BLaER1 (cell line): ENCODE data around the gene RUFY2.

Experiments used
- H3K27ac ChIP-seq: shearing (Covaris generic); formaldehyde crosslinking; 2 replicates; pipeline ENCODE4 v1.8.1; 2022
- H3K27me3 ChIP-seq: shearing (Covaris generic); formaldehyde crosslinking; 2 replicates; pipeline ENCODE4 v1.8.1; 2022
- H3K36me3 ChIP-seq: shearing (Covaris generic); formaldehyde crosslinking; 2 replicates; pipeline ENCODE4 v1.8.1; 2022
- H3K4me1 ChIP-seq: shearing (Covaris generic); formaldehyde crosslinking; 2 replicates; pipeline ENCODE4 v1.8.1; 2022
- H3K4me2 ChIP-seq: shearing (Covaris generic); formaldehyde crosslinking; 2 replicates; pipeline ENCODE4 v1.8.1; 2022
- H3K4me3 ChIP-seq: shearing (Covaris generic); formaldehyde crosslinking; 2 replicates; pipeline ENCODE4 v1.8.1; 2022
- H3K9ac ChIP-seq: shearing (Covaris generic); formaldehyde crosslinking; 2 replicates; pipeline ENCODE4 v1.8.1; 2022
- H3K9me3 ChIP-seq: shearing (Covaris generic); formaldehyde crosslinking; 2 replicates; pipeline ENCODE4 v1.8.1; 2022
- H4K20me1 ChIP-seq: shearing (Covaris generic); formaldehyde crosslinking; 2 replicates; pipeline ENCODE4 v1.8.1; 2022
- Cebpa-rat ChIP-seq: shearing (Covaris generic); IDR thresholded peaks from 2 replicates; pipeline ENCODE4 v1.8.1; 2022

Gene RUFY2

GRCh38 chr10:68303849-68304412 lies 103.1 kb downstream of the RUFY2 start:
- TF ChIP-seq Cebpa-rat: no peak
- H4K20me1 ChIP-seq: no peaks in the 10 kb centered on the region
- no peaks in the 10 kb centered on the region for H3K36me3 ChIP-seq
- no peak overlapping the region for H3K4me3 ChIP-seq
- no peaks in the 10 kb centered on the region for H3K9me3 ChIP-seq
- H3K9ac ChIP-seq: no peak overlapping the region
- H3K27ac ChIP-seq: no peak overlapping the region
- no peaks in the 10 kb centered on the region for H3K4me1 ChIP-seq
- H3K27me3 ChIP-seq: no peaks in the 10 kb centered on the region
- no peak overlapping the region for H3K4me2 ChIP-seq

GRCh38 chr10:68302871-68303270 lies 104.2 kb downstream of the RUFY2 start:
- H3K4me3 ChIP-seq: no peak overlapping the region
- no peak overlapping the region for H3K27ac ChIP-seq
- no peaks in the 10 kb centered on the region for H3K9me3 ChIP-seq
- H4K20me1 ChIP-seq: no peaks in the 10 kb centered on the region
- no peaks in the 10 kb centered on the region for H3K27me3 ChIP-seq
- no peaks in the 10 kb centered on the region for H3K36me3 ChIP-seq
- H3K9ac ChIP-seq: no peak overlapping the region
- no peaks in the 10 kb centered on the region for H3K4me1 ChIP-seq
- no peak overlapping the region for H3K4me2 ChIP-seq
- no peak for TF ChIP-seq Cebpa-rat

GRCh38 chr10:68302503-68302823 lies 104.6 kb downstream of the RUFY2 start:
- Histone ChIP-seq H3K9me3 (no peaks in the 10 kb centered on the region), H3K4me1 (no peaks in the 10 kb centered on the region), H3K4me3 (no peak overlapping the region), H3K9ac (no peak overlapping the region), H3K36me3 (no peaks in the 10 kb centered on the region), H4K20me1 (no peaks in the 10 kb centered on the region), H3K27me3 (no peaks in the 10 kb centered on the region), H3K4me2 (no peak overlapping the region), H3K27ac (no peak overlapping the region)
- no peak for TF ChIP-seq Cebpa-rat

DNA sequence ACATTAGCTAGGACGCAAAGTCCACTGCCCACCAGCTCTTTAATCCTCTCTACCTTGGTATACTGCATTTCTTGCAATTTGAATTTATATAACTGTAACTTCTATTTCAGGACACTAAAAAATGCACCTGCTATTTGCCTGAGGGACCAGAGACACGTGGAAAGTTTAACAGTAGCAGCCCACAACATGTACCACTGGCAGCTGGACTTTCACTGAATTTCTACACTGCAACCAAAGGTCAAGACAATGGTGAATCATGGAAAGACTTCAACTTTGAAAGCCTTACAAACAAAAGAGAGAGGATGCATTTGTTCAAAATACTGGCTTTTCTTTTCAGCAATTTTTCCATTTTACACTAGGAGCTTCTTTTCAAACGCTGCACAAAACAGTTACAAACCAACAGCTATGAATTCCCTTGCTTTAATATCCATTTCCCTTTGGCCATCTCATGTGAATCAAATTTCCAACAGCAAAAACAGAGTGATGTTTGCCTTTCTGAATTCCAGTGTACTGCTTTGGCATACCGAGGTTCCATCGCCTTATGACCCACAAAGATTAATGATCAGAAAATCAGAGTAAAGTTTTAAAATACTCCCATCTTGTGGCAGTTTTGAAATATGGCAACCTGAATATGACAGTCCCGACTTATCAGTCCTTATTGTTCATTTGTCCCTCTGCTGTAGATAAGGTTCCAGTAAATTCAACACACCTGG lies 105.1 kb downstream of the RUFY2 start:
- H3K9me3 ChIP-seq: no peaks in the 10 kb centered on the region
- H3K9ac ChIP-seq: no peak overlapping the region
- no peaks in the 10 kb centered on the region for H4K20me1 ChIP-seq
- no peaks in the 10 kb centered on the region for H3K4me1 ChIP-seq
- no peak overlapping the region for H3K4me2 ChIP-seq
- no peak overlapping the region for H3K27ac ChIP-seq
- H3K4me3 ChIP-seq: no peak overlapping the region
- no peaks in the 10 kb centered on the region for H3K27me3 ChIP-seq
- H3K36me3 ChIP-seq: no peaks in the 10 kb centered on the region
- no peak for TF ChIP-seq Cebpa-rat

- no peaks in the 10 kb centered on the region for H3K9me3 ChIP-seq
- TF ChIP-seq Cebpa-rat: no peak
- no peaks in the 10 kb centered on the region for H3K4me1 ChIP-seq
- H3K36me3 ChIP-seq: no peaks in the 10 kb centered on the region
- no peak overlapping the region for H3K9ac ChIP-seq
- no peaks in the 10 kb centered on the region for H4K20me1 ChIP-seq
- no peak overlapping the region for H3K4me3 ChIP-seq
- H3K27me3 ChIP-seq: no peaks in the 10 kb centered on the region
- H3K27ac ChIP-seq: no peak overlapping the region
- no peak overlapping the region for H3K4me2 ChIP-seq
Observed at GRCh38 chr10:68301301-68301700, 105.8 kb downstream of the RUFY2 start.

DNA sequence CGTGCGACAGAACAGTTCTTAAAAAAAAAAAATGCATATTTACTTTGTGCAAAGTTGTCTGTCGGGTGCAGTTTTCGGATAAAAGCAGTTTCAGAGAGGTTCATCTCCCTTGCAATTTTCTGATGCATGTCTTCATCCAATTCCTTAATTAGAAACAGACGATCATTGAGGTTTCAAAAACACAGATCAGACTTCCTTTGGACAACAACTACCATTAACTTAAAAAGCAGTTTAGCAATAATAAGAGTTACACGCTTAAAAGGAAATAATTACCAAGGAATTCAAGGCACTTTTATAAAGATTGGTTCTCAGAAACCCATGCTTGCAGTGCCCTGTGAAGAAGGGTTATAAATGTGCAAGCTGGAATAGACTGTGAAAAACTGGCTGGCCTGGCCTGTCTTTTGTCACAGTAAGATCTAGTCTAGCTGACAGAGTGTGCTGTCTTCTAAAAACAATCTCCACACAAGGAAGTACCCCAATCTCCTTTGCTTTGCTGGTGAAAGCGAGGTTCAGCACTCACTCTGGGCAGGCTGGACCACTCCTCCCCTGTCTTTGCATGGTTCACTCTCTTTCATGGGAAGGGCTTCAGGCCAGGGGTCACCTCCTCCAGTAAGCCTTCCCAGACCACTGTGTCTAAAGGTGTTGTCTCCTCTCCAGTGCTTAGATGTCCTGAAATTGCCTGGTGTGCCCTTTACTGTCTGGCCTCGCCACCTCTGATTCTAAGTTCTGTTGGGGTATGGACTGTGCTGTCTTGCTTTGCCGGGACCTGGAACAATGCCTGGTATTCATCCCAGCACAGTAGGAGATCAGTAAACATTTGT lies 110.0 kb downstream of the RUFY2 start:
- Histone ChIP-seq H3K36me3 (no peaks in the 10 kb centered on the region), H3K27me3 (no peaks in the 10 kb centered on the region), H3K4me1 (no peaks in the 10 kb centered on the region), H3K9me3 (no peaks in the 10 kb centered on the region), H3K4me3 (no peak overlapping the region), H3K9ac (no peak overlapping the region), H3K27ac (no peak overlapping the region), H4K20me1 (no peaks in the 10 kb centered on the region), H3K4me2 (no peak overlapping the region)
- no peak for TF ChIP-seq Cebpa-rat
